Activated CD4-positive, alpha-beta T cell treated with anti-CD3 and anti-CD28 coated beads, Interleukin-2, amount 10 ng/mL, durations not matched to agents 7 days and 5 days (primary cell): ENCODE results near the gene TSPAN3. TPM values are rescaled to one million over a fixed set of nuclear protein-coding genes. Genes with fewer than 3 reads are reported as not detected.

Experiments used
- CTCF ChIA-PET: fragments of 350-600 bp; sonication (Branson Sonifier 250); formaldehyde crosslinking; loops from one replicate; lab custom pipeline; 2021; ENCODE audit warnings: antibody characterized with exemption; lab: Charles Lee
- POLR2A ChIA-PET: fragments of 350-600 bp; sonication (Branson Sonifier 250); formaldehyde crosslinking; loops from one replicate; lab custom pipeline; 2021; ENCODE audit warnings: antibody characterized with exemption; lab: Charles Lee
- DNase-seq: peaks from one replicate; pipeline ENCODE4 v3.0.0-alpha.2; 2020
- H3K27ac Mint-ChIP-seq: one replicate; pipeline ENCODE4 v1.8.0; 2021; ENCODE audit warnings: mild to moderate bottlenecking, moderate library complexity, mixed read lengths
- H3K27me3 Mint-ChIP-seq: one replicate; pipeline ENCODE4 v1.8.0; 2021; ENCODE audit warnings: mixed read lengths
- H3K36me3 Mint-ChIP-seq: one replicate; pipeline ENCODE4 v1.8.0; 2021; ENCODE audit warnings: low read depth, mixed read lengths
- H3K4me1 Mint-ChIP-seq: one replicate; pipeline ENCODE4 v1.8.0; 2021; ENCODE audit warnings: mixed read lengths
- H3K4me3 Mint-ChIP-seq: one replicate; pipeline ENCODE4 v1.8.0; 2021; ENCODE audit warnings: mild to moderate bottlenecking, moderate library complexity, mixed read lengths
- H3K9me3 Mint-ChIP-seq: one replicate; pipeline ENCODE4 v1.8.0; 2021; ENCODE audit warnings: mixed read lengths
- total RNA-seq, 2 experiments: library from RNA; stranded (reverse); gene quantifications; one replicate each; pipeline ENCODE4 v1.2.3, GENCODE V29; 2021

TSPAN3 gene
- total RNA-seq, 2 experiments from 2014 or later, result 14.5 to 16.7 TPM

GRCh38 chr15:77028451-77029165 is 42.3 kb downstream of the TSPAN3 start:
- POLR2A ChIA-PET, result no interaction called here
- no peaks in the 10 kb centered on the region for H3K9me3 Mint-ChIP-seq
- DNase-seq, result no peak
- no peak overlapping the region for H3K27ac Mint-ChIP-seq
- peaks cover 20% of the 10 kb centered on the region for H3K4me1 Mint-ChIP-seq
- peaks cover 57% of the 10 kb centered on the region for H3K36me3 Mint-ChIP-seq
- CTCF ChIA-PET, result interaction anchor here (0.8 to 1.1 kb wide), 2 partner anchors 13 to 55 kb away, joined by 3 read pairs; no protein-coding TSS in a partner anchor
- no peak overlapping the region for H3K4me3 Mint-ChIP-seq
- H3K27me3 Mint-ChIP-seq, result no peaks in the 10 kb centered on the region

GRCh38 chr15:77027697-77028450 is 43.0 kb downstream of the TSPAN3 start:
- Mint-ChIP-seq H3K27ac (no peak overlapping the region), H3K36me3 (peaks cover 58% of the 10 kb centered on the region), H3K4me1 (peaks cover 27% of the 10 kb centered on the region), H3K4me3 (no peak overlapping the region), H3K9me3 (no peaks in the 10 kb centered on the region), H3K27me3 (no peaks in the 10 kb centered on the region)
- DNase-seq, result no peak
- POLR2A ChIA-PET, result no interaction called here
- CTCF ChIA-PET, result no interaction called here

- Mint-ChIP-seq H3K27me3 (no peaks in the 10 kb centered on the region), H3K36me3 (peaks cover 57% of the 10 kb centered on the region), H3K9me3 (no peaks in the 10 kb centered on the region), H3K4me3 (no peak overlapping the region), H3K27ac (no peak overlapping the region), H3K4me1 (peaks cover 34% of the 10 kb centered on the region)
- CTCF ChIA-PET, result no interaction called here
- POLR2A ChIA-PET, result no interaction called here
- no peak for DNase-seq
Measured at GRCh38 chr15:77027111-77027696, 43.7 kb downstream of the TSPAN3 start.

- DNase-seq, result no peak
- ChIA-PET POLR2A (no interaction called here), CTCF (no interaction called here)
- H3K4me3 Mint-ChIP-seq, result no peak overlapping the region
- peaks cover 40% of the 10 kb centered on the region for H3K4me1 Mint-ChIP-seq
- H3K9me3 Mint-ChIP-seq, result no peaks in the 10 kb centered on the region
- H3K36me3 Mint-ChIP-seq, result peaks cover 60% of the 10 kb centered on the region
- H3K27me3 Mint-ChIP-seq, result no peaks in the 10 kb centered on the region
- H3K27ac Mint-ChIP-seq, result no peak overlapping the region
Measured at GRCh38 chr15:77026501-77027110, 44.3 kb downstream of the TSPAN3 start.

- peaks cover 58% of the 10 kb centered on the region for H3K36me3 Mint-ChIP-seq
- no peaks in the 10 kb centered on the region for H3K9me3 Mint-ChIP-seq
Measured at GRCh38 chr15:77025941-77026411, 44.9 kb downstream of the TSPAN3 start.

GRCh38 chr15:77025083-77025901 is 45.6 kb downstream of the TSPAN3 start:
- DNase-seq, result no peak
- POLR2A ChIA-PET, result no interaction called here
- CTCF ChIA-PET, result interaction anchor here (1.1 to 3.1 kb wide), 5 partner anchors 8 to 518 kb away, joined by 3 to 16 read pairs (median 10); partner anchors contain the start of gene PSTPIP1
- Mint-ChIP-seq H3K4me3 (no peak overlapping the region), H3K4me1 (peaks cover 48% of the 10 kb centered on the region), H3K27me3 (no peaks in the 10 kb centered on the region), H3K9me3 (no peaks in the 10 kb centered on the region), H3K27ac (peak overlapping the region; percentile 46), H3K36me3 (peaks cover 61% of the 10 kb centered on the region)

More at GRCh38 chr15:77025941-77026411, 44.9 kb downstream of the TSPAN3 start:
- DNase-seq, result no peak
- no peak overlapping the region for H3K4me3 Mint-ChIP-seq
- H3K4me1 Mint-ChIP-seq, result peaks cover 43% of the 10 kb centered on the region
- no peak overlapping the region for H3K27ac Mint-ChIP-seq
- no peaks in the 10 kb centered on the region for H3K27me3 Mint-ChIP-seq
- ChIA-PET CTCF (no interaction called here), POLR2A (no interaction called here)

GRCh38 chr15:77024273-77025082 is 46.4 kb downstream of the TSPAN3 start:
- peak; percentile 63 for DNase-seq
- CTCF ChIA-PET, result interaction anchor here (1.0 to 3.1 kb wide), 6 partner anchors 9 to 519 kb away, joined by 3 to 16 read pairs (median 6); partner anchors contain the start of gene PSTPIP1
- Mint-ChIP-seq H3K36me3 (peaks cover 59% of the 10 kb centered on the region), H3K4me3 (no peak overlapping the region), H3K4me1 (peaks cover 53% of the 10 kb centered on the region), H3K27me3 (no peaks in the 10 kb centered on the region), H3K9me3 (no peaks in the 10 kb centered on the region), H3K27ac (peak overlapping the region; percentile 80)
- POLR2A ChIA-PET, result no interaction called here

GRCh38 chr15:77023576-77024272 is 47.2 kb downstream of the TSPAN3 start:
- POLR2A ChIA-PET, result interaction anchor here (0.6 kb wide), 1 partner anchor 156 kb away, joined by 3 read pairs; no protein-coding TSS in a partner anchor
- no peaks in the 10 kb centered on the region for H3K27me3 Mint-ChIP-seq
- no peak overlapping the region for H3K4me3 Mint-ChIP-seq
- no peak for DNase-seq
- H3K4me1 Mint-ChIP-seq, result peaks cover 57% of the 10 kb centered on the region
- peak overlapping the region; percentile 98 for H3K27ac Mint-ChIP-seq
- H3K36me3 Mint-ChIP-seq, result peaks cover 56% of the 10 kb centered on the region
- H3K9me3 Mint-ChIP-seq, result no peaks in the 10 kb centered on the region
- CTCF ChIA-PET, result interaction anchor here (0.6 to 3.1 kb wide), 12 partner anchors 7 to 100 kb away, joined by 3 to 16 read pairs (median 4); partner anchors contain the start of gene PSTPIP1

- CTCF ChIA-PET, result interaction anchor here (0.6 to 3.1 kb wide), 11 partner anchors 8 to 99 kb away, joined by 3 to 16 read pairs (median 4); partner anchors contain the start of gene PSTPIP1
- H3K9me3 Mint-ChIP-seq, result no peaks in the 10 kb centered on the region
- H3K36me3 Mint-ChIP-seq, result peaks cover 62% of the 10 kb centered on the region
- H3K27ac Mint-ChIP-seq, result peak overlapping the region; percentile 98
- POLR2A ChIA-PET, result interaction anchor here (0.6 to 0.7 kb wide), 2 partner anchors 47 to 157 kb away, joined by 3 read pairs; no protein-coding TSS in a partner anchor
- no peak for DNase-seq
- H3K27me3 Mint-ChIP-seq, result no peaks in the 10 kb centered on the region
- H3K4me1 Mint-ChIP-seq, result peaks cover 66% of the 10 kb centered on the region
- peak overlapping the region; percentile 54 for H3K4me3 Mint-ChIP-seq
Measured at GRCh38 chr15:77022646-77023575, 48.0 kb downstream of the TSPAN3 start.
